Ovary (tissue), 3 donors: ENCODE measurements around the gene CEMIP.
"Not testable (repeated sequence)": the region's sequence is repeated elsewhere in the genome, so short reads cannot be mapped to it uniquely, and the experiment has no call there.

Source experiments
- EP300 ChIP-seq: sonication (generic); formaldehyde crosslinking; IDR thresholded peaks from one replicate; pipeline ENCODE4 v1.6.1; 2017; ENCODE audit warnings: antibody characterized with exemption
- POLR2A ChIP-seq: fragments of 450-650 bp; IDR thresholded peaks from one replicate; pipeline ENCODE4 v1.6.1; 2017; ENCODE audit warnings: antibody characterized with exemption, mild to moderate bottlenecking, moderate library complexity
- TF ChIP-seq, protein P1 (sequence below), 3 donors: fragments of 450-650 bp in 2 of 3; fragments of 200-600 bp in 1 of 3; IDR thresholded peaks; one replicate each; pipeline versions ENCODE4 v1.5.1 to v1.8.0; 2016 to 2022; ENCODE audit warnings: antibody characterized with exemption in 3 of 3, mild to moderate bottlenecking in 1 of 3
- donor health status: DM: no; HTN: no; CAD: no.

- TF ChIP-seq, protein P1, sequence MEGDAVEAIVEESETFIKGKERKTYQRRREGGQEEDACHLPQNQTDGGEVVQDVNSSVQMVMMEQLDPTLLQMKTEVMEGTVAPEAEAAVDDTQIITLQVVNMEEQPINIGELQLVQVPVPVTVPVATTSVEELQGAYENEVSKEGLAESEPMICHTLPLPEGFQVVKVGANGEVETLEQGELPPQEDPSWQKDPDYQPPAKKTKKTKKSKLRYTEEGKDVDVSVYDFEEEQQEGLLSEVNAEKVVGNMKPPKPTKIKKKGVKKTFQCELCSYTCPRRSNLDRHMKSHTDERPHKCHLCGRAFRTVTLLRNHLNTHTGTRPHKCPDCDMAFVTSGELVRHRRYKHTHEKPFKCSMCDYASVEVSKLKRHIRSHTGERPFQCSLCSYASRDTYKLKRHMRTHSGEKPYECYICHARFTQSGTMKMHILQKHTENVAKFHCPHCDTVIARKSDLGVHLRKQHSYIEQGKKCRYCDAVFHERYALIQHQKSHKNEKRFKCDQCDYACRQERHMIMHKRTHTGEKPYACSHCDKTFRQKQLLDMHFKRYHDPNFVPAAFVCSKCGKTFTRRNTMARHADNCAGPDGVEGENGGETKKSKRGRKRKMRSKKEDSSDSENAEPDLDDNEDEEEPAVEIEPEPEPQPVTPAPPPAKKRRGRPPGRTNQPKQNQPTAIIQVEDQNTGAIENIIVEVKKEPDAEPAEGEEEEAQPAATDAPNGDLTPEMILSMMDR (IDR thresholded peaks at IDR 0.05), result not testable (repeated sequence)
- not testable (repeated sequence) for TF ChIP-seq POLR2A, EP300
These were observed 186.3 kb downstream of the CEMIP start for GRCh38 chr15:80965454-80965853.
